ENCODE results near the gene EXOC4. TPM values are rescaled to one million over a fixed set of nuclear protein-coding genes. Genes with fewer than 3 reads are reported as not detected.
"Not testable (repeated sequence)": the region's sequence is repeated elsewhere in the genome, so short reads cannot be mapped to it uniquely, and the experiment has no call there.

Gene EXOC4
- total RNA-seq, 2 donors from 2014 or later, result 52.4 to 74.0 TPM

GRCh38 chr7:133642907-133643306 lies 390.0 kb downstream of the EXOC4 start:
- peak overlapping the region in 1 of 2 donors; percentile 24 for H3K27ac Mint-ChIP-seq
- H3K9me3 Mint-ChIP-seq, result peaks cover 0 to 6% of the 10 kb centered on the region in 2 donors
- ATAC-seq, result no peak
- DNase-seq (ENCODE audit: low spot score in 2 of 2), result no peak
- H3K36me3 Mint-ChIP-seq, result peaks cover 16% of the 10 kb centered on the region in 2 donors

- not testable (repeated sequence) for H3K9me3 Mint-ChIP-seq; DNase-seq (ENCODE audit: low spot score in 2 of 2); ATAC-seq; H3K27ac Mint-ChIP-seq
- H3K36me3 Mint-ChIP-seq, result peaks cover 16% of the 10 kb centered on the region in 2 donors
These were observed 390.8 kb downstream of the EXOC4 start for GRCh38 chr7:133643652-133644051.

DNA sequence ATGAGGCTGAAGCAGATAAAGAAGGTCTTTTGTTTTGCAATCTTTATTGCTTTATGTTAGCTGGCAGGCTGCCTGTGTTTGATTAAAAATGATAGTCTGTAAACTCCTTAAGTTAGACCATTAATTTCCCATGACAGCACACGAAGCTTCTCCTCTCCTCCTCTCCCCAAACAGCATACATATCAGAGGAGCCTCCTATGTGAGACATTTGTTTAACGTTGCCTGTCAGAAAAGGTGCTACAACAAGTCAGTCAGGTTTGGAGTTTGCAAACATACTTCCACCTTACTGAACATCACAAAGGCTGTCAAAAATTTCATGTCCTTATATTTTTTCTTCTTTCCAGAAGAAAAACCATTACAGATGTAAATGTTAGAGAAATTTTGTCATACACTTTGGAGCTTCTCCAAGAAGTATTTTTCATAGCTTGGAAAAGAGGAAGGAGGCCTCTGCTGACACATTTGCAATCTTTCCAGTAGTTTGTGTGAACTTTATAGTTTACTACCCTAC lies 393.1 kb downstream of the EXOC4 start:
- ATAC-seq (no peak), DNase-seq (ENCODE audit: low spot score in 2 of 2) (no peak)
- Mint-ChIP-seq H3K36me3 (peaks cover 16% of the 10 kb centered on the region in 2 donors), H3K27ac (no peak overlapping the region), H3K9me3 (peaks cover 0 to 6% of the 10 kb centered on the region in 2 donors)

DNA sequence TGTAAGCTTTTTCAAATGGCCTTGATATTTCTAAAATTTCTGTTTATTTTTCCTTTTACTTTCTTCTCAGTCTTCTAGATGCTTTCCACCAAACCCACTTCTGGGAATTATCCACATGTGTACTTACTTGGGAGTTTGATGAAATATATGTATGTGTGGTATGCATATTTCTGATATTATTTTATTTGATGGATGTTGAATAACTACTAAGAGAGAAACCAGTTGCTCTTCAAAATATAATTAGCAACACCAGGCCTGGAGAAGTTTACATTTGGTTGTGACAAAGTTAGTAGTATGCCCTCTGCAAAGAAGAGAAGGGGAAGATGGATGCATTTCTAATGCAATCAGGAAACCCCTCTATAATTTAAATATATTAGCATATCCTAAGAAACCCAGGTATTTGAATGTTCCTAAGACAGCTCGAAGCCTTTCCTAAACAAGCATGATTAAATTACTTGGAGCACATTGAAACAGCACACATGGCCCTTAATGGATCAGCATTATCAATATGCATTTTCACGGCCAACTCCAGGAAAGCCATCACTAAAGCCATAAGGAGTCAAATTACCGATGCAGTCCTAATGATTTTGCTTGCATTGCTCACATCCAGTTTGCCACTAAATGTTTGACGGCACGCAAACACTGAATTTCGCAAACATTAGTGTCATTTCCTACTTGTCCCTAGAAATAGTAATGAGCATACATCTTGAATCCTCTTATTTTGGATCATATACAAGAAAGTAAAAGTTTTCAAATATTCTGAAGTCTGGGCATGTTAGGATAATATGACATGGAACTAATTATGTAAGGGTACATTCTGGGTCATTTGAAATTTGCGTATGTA lies 393.8 kb downstream of the EXOC4 start:
- peaks cover 16% of the 10 kb centered on the region in 2 donors for H3K36me3 Mint-ChIP-seq
- ATAC-seq, result no peak
- peaks cover 0 to 6% of the 10 kb centered on the region in 2 donors for H3K9me3 Mint-ChIP-seq
- no peak for DNase-seq (ENCODE audit: low spot score in 2 of 2)
- H3K27ac Mint-ChIP-seq, result no peak overlapping the region

- Mint-ChIP-seq H3K27ac (no peak overlapping the region), H3K36me3 (no peaks in the 10 kb centered on the region)
- no peak for DNase-seq (ENCODE audit: low spot score in 2 of 2)
These were observed 396.7 kb downstream of the EXOC4 start for GRCh38 chr7:133649593-133649992.

GRCh38 chr7:133650069-133650468 lies 397.2 kb downstream of the EXOC4 start:
- ATAC-seq (no peak), DNase-seq (ENCODE audit: low spot score in 2 of 2) (no peak)
- no peaks in the 10 kb centered on the region for H3K36me3 Mint-ChIP-seq
- no peak overlapping the region for H3K27ac Mint-ChIP-seq
- no peaks in the 10 kb centered on the region for H3K9me3 Mint-ChIP-seq

More at GRCh38 chr7:133649593-133649992, 396.7 kb downstream of the EXOC4 start:
- no peaks in the 10 kb centered on the region for H3K9me3 Mint-ChIP-seq
- ATAC-seq, result no peak

DNA sequence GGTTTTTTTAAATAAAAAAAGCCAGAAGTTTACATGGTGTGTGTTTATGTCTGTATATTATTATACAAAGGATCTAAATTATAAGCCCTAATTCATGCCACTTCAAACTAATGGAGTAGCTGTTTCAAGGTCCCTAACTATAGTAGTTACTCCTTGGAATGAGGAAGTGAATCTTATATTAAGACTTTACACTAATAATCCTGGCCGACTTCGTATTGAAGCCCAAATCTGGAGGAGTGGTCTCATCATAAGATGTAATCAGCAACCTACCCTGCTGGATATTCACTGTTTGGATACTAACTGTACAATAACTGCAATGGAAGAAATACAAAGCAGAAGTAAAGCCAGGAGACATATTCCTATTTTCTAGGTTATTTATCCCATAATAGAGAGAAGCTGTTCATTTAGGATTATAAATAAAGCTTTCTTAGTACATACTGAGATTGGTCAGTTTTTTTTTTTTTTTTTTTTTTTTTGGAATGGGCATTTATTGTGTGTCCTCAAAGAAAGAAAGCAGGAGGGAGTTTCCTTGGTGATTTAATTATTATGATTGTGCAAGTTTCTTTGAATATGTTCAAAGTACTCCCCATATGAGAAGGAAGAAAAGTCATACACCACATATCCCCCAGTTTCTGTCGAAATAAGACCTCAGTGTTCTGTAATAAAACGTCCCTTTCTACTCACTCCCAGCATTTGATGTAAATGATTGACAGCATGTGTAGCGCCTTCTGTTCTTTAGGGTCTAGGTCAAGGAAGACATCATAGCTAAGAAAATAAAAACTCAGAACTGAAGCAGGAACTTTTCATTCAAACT lies 397.8 kb downstream of the EXOC4 start:
- ATAC-seq (no peak), DNase-seq (ENCODE audit: low spot score in 2 of 2) (no peak)
- H3K9me3 Mint-ChIP-seq, result no peaks in the 10 kb centered on the region
- H3K36me3 Mint-ChIP-seq, result no peaks in the 10 kb centered on the region
- no peak overlapping the region for H3K27ac Mint-ChIP-seq

GRCh38 chr7:133652547-133652946 lies 399.7 kb downstream of the EXOC4 start:
- DNase-seq (ENCODE audit: low spot score in 2 of 2) (no peak), ATAC-seq (no peak)
- Mint-ChIP-seq H3K36me3 (no peaks in the 10 kb centered on the region), H3K27ac (no peak overlapping the region), H3K9me3 (no peaks in the 10 kb centered on the region)

GRCh38 chr7:133654547-133654946 lies 401.7 kb downstream of the EXOC4 start:
- ATAC-seq (no peak), DNase-seq (ENCODE audit: low spot score in 2 of 2) (no peak)
- no peaks in the 10 kb centered on the region for H3K36me3 Mint-ChIP-seq
- no peaks in the 10 kb centered on the region for H3K9me3 Mint-ChIP-seq
- H3K27ac Mint-ChIP-seq, result no peak overlapping the region

GRCh38 chr7:133662276-133662675 lies 409.4 kb downstream of the EXOC4 start:
- Mint-ChIP-seq H3K36me3 (peaks cover 17 to 19% of the 10 kb centered on the region in 2 donors), H3K9me3 (no peaks in the 10 kb centered on the region), H3K27ac (no peak overlapping the region)
- ATAC-seq, result no peak
- no peak for DNase-seq (ENCODE audit: low spot score in 2 of 2)

DNA sequence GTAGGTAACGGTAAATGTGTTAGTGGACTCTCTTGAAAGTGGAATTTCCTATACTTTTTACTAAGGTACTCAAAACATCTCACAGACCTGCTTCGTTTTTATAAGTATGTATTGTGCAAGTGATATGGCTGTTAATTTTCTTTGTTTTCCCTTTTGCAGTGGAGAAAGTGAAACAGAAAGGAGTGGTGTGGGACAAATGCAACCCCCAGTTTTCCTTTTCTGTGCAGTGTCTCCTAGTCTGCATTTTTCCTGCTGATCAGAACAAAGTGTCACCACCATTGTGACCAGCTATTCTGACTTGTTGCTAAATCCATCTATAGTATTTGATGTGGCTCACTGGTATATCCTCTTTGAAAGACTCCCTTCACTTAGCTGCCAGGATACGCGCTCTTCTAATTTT lies 410.0 kb downstream of the EXOC4 start:
- peaks cover 17 to 19% of the 10 kb centered on the region in 2 donors for H3K36me3 Mint-ChIP-seq
- ATAC-seq, result no peak
- H3K27ac Mint-ChIP-seq, result no peak overlapping the region
- no peaks in the 10 kb centered on the region for H3K9me3 Mint-ChIP-seq
- no peak for DNase-seq (ENCODE audit: low spot score in 2 of 2)

DNA sequence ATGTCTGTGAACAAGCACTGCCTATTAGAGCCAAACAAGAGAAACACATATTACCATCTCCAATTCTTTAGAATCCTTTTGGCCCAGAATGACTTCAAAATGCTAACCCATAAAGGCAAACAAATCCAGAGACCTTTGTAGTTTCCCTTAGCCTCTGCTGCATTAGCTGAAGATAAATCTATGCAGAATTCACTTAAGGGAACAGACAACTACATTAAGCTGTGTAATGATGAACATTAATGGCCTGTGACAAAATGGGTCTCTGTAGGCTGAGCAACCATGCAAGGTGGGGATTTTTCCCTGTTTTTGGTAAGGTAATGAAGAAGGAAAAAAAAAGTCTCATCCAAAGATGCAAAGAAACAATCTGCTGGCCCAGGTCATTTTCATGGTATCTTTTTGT lies 411.6 kb downstream of the EXOC4 start:
- no peak for ATAC-seq
- DNase-seq (ENCODE audit: low spot score in 2 of 2), result no peak
- Mint-ChIP-seq H3K27ac (no peak overlapping the region), H3K36me3 (peaks cover 17 to 19% of the 10 kb centered on the region in 2 donors), H3K9me3 (no peaks in the 10 kb centered on the region)

GRCh38 chr7:133668296-133669060 lies 415.6 kb downstream of the EXOC4 start:
- ATAC-seq (no peak), DNase-seq (ENCODE audit: low spot score in 2 of 2) (no peak)
- Mint-ChIP-seq H3K27ac (no peak overlapping the region), H3K36me3 (peaks cover 12 to 16% of the 10 kb centered on the region in 2 donors), H3K9me3 (peaks cover 0 to 4% of the 10 kb centered on the region in 2 donors)

DNA sequence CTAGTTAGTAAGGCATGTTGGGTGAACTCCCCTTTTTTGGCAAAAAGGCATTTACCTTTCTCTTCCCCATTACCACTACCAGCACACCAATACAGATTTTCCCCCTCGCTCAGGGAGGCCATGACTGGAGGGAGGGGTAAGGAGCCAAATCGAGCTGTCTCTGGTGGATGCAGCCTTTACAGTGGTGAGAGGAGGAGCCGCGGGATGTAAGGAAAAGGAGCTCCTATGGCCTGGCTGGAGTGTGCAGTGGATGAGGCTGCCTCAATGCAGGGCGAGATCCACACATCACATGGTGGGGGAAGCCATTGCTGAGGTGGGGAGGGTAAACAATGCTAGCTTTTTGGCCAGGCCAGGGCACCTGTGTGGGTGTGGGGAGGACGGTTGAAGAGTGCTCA lies 416.2 kb downstream of the EXOC4 start:
- DNase-seq (ENCODE audit: low spot score in 2 of 2) (no peak), ATAC-seq (no peak)
- peaks cover 0 to 4% of the 10 kb centered on the region in 2 donors for H3K9me3 Mint-ChIP-seq
- H3K27ac Mint-ChIP-seq, result no peak overlapping the region
- peaks cover 6 to 10% of the 10 kb centered on the region in 2 donors for H3K36me3 Mint-ChIP-seq

GRCh38 chr7:133670250-133670649 lies 417.4 kb downstream of the EXOC4 start:
- no peak overlapping the region for H3K27ac Mint-ChIP-seq
- DNase-seq (ENCODE audit: low spot score in 2 of 2), result no peak
- no peak for ATAC-seq
- H3K9me3 Mint-ChIP-seq, result peaks cover 0 to 4% of the 10 kb centered on the region in 2 donors
- H3K36me3 Mint-ChIP-seq, result peaks cover 0 to 5% of the 10 kb centered on the region in 2 donors

DNA sequence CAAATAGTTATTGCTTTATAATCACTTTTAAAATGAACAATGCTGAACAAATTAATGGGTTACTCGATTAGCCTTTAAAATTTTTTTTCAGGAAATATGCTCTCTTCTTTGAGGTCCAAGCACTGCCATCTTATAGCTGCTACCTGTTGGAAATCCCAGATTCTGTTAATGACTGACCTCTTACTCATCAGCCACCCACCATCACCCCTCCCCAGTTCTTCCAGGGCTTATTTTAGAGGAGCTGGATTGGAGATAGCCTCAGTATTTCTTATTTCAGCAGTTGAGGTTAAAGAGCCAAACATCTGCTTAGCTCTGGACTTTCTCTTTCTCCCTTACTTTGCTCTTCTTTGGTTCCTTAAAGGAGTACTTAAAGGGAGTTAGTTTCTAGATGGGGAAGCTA lies 420.0 kb downstream of the EXOC4 start:
- peaks cover 0 to 4% of the 10 kb centered on the region in 2 donors for H3K9me3 Mint-ChIP-seq
- ATAC-seq (no peak), DNase-seq (ENCODE audit: low spot score in 2 of 2) (no peak)
- H3K36me3 Mint-ChIP-seq, result peaks cover 0 to 5% of the 10 kb centered on the region in 2 donors
- H3K27ac Mint-ChIP-seq, result no peak overlapping the region

All from activated naive CD4-positive, alpha-beta T cell treated with anti-CD3 and anti-CD28 coated beads, Interleukin-2, amount 50 U/mL, for 72 hours (primary cell).